Measurements from ENCODE around the gene CHORDC1.
"Not testable (repeated sequence)": the region's sequence is repeated elsewhere in the genome, so short reads cannot be mapped to it uniquely, and the experiment has no call there.

Gene CHORDC1

DNA sequence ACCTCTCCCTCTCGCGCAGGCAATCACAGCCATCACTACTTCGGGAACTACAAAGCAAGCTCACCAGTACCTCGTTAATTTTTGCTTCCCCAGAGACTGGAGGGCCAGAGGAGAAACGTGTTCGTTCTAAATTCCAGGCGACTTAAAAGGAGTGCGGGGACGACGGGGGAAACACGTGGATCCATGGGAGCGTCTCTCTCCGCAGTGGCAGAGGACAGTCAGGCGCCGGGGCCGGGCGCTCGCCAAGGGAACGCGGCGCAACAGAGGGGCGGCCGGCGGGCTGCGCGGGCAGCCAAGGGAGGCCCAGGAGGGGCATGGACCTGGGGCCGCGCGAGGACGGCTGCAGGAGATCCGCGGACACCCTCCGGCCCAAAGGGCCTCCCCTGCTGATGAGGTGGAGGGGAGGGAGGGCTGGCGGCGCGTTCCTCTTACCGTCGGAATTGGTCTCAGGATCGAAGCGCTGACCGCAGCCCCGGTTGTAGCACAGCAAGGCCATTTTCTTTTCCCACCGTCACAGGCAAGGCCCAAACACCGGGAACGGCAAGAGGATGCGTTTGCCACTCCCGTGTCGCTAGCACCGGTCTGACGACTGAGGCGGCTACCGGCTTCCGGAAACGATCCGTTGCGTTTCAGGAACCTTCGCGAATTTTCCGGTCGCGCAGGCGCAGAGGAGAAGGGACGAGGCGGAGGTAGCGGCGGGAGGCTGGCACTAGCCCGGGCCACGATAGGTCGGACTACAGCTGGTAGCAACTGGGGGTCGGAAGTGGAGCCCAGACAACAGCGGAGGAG lies at the start of gene CHORDC1:
TSS of gene CHORDC1 (minus strand) at position 591 of the 789 bp plus-strand sequence. CDS start at position 496, 95 bp downstream.
- peak; percentile 53 to 63 for DNase-seq (ENCODE audit: low read depth in 2 of 2)

DNA sequence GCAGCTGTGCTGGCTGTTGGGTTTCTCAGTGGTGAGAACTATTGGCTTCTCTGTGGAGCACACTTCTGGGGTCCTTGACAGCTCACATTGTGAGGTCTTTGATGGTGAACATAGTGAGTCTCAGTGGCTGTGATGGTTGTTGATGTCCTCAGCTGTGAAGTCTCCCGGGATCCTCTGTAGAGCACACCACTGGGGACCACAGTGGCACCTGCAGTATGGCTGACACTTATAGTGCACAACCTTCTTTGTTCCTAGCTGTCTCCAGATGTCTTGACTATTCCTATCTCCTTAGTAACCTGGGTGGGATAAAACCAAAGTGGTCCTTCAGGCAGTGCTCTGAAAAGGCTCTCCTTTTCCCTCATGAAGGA lies 34.3 kb upstream of the CHORDC1 start:
- no peak for DNase-seq (ENCODE audit: low read depth in 2 of 2)

DNA sequence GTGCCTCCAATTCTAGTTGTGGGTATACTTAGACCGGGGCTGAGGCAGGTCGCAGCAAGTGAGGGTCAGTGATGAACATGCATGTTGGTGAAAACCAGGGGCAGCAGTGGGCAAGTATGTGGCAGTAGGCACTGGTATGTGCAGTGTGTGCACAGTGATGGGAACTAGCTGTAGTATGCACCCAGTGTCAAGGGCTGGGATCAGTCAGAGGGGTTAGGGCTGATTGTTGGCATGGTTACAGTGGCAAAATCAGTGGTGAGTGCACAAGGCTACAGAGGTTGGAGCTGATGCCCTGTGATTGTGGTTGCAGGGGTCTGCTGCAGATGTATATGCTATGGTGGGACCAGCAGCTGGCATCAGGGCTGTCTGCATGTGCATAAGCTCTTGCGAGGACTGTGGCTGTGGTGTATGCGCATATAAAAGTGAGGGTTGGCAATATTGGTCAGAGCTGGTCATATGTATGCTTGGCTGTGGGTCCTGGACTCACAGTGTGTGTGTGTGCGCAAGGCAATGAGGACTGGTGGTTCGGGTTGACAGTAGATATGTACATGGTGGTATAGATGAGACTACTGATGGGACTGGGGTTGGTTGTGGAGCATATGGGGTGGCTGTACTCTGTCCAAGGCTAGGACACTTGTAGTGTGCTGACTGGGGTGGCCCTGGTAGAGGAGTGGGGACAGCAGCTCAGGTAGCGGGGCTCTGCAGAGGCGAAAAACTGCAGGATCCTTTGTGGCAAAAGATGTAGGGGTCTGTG lies 33.7 kb upstream of the CHORDC1 start:
- DNase-seq (ENCODE audit: low read depth in 2 of 2), result no peak

DNA sequence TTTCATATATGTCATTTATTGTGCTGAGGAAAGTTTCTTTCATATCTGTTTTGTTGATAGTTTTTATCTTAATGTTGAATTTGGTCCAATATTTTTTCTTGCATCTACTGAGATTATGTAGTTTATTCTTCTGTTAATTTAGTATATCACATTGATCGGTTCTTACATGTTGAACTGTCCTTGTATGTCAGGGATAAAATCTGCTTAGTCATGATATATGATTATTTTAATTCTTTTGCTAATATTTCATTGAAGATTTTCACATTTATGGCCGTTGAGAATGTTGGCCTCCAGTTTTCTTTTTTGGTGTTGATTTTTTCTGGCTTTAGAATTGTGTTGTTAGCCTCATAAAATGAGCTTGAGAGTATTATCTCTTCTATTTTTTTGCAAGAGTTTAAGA lies 31.2 kb upstream of the CHORDC1 start:
- DNase-seq (ENCODE audit: low read depth in 2 of 2), result no peak

DNA sequence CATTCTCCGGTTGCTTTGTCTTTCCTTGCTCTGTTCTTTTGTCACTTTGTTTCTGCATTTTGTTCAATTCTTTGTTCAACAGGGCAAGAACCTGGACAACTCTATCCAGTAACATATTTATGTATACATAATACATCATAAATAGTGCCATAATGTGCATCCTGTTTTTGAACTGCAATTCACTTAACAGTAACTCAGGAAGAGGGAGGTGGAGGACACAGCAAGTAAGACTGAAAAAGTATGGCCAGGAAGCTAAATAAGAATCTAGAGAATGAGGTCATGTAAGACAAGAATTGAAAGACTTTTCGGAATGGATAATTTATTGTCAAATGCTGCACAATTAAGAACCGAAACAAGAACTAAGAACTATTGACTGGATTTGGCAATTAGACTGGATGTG lies 29.2 kb upstream of the CHORDC1 start:
- no peak for DNase-seq (ENCODE audit: low read depth in 2 of 2)

DNA sequence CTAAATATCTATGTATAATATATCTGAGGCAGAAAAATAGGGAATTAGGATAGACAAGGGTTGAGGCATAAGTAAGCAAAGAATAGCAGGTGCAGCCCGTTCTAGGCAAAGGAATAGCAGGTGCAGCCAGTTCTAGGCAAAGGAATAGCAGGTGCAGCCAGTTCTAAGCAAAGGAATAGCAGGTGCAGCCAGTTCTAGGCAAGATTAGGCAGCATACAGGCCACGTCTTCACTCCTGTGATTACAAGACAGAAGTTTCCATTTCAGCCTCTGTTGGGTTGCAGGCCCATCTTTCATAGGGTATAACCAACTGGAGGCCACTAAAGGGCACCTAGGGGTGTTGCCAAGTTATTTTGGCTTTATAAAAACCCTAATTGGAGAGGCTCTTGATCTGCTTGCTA lies 28.8 kb upstream of the CHORDC1 start:
- no peak for DNase-seq (ENCODE audit: low read depth in 2 of 2)

DNA sequence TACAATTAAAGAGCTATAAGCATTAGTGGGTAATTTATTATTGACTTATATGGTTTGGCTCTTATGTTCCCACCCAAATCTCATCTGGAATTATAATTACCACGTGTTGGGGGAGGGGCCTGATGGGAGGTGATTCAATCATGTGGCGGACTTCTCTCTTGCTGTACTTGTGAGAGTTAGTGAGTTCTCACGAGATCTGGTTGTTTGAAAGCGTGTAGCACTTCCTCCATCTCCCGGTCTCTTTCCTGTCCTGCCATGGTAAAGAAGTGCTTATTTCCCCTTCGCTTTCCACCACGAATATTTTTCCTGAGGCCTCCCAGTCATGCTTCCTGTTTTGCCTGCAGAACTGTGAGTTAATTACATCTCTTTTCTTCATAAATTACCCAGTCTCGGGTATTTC lies 28.1 kb upstream of the CHORDC1 start:
- no peak for DNase-seq (ENCODE audit: low read depth in 2 of 2)

DNA sequence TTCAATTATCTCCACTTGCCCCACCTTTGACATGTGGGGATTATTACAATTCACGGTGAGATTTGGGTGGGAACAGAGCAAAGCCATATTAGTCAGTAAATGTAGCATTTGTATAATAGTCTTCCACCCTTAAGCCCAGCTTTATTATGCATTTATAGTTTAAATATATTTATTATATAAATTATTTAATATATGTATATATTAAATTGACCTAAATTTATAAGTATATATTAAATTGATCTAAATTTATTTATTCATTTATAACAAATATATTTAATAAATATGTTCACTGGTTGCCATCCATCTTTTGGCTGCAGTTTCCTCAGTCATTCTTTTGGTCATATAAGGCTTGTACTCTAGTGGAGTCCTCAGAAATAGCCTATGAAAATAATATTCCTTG lies 23.6 kb upstream of the CHORDC1 start:
- DNase-seq (ENCODE audit: low read depth in 2 of 2), result no peak

DNA sequence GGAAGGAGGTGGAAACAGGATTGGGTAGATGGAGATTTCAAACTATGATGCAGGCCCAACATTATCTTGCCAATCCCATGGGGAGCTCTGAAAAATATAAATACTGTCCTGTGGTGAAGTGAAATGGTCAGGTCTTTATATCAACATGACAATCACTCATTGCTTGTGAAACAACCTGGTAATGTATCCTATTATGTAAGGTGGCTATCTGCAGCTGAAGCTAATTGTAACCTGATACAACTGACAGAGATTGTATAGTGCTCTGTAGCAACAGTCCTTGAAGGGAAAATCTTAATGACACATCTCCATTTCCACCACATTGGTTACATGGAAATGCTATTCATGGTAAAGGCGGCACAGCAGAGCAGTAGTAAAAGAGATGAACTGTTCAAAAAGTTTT lies 20.7 kb upstream of the CHORDC1 start:
- no peak for DNase-seq (ENCODE audit: low read depth in 2 of 2)

DNA sequence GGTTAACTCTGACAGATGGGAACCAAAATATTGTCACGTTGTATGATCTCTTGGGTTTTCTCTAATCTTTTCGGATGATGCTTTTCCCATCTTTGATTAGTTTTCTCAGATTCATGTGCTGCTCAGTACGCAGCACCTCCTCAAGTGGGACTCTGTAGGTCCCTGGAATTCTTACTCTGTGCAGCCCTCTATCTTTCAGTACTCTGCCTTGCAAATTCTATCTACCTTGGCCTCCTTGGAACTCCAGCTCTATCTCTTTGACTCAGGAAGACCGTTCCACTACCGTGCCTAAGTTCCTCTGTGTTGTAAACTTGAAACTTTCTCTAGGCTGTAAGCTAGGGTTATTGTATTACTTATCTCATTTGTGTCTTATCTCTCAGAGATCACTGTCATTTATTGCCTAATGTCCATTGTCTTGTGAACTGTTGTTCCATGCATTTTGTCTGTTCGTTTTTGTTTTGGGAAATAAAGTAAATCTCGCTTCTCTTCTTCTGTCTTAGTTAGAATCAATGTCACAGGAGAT lies 20.1 kb upstream of the CHORDC1 start:
- DNase-seq (ENCODE audit: low read depth in 2 of 2), result no peak

DNA sequence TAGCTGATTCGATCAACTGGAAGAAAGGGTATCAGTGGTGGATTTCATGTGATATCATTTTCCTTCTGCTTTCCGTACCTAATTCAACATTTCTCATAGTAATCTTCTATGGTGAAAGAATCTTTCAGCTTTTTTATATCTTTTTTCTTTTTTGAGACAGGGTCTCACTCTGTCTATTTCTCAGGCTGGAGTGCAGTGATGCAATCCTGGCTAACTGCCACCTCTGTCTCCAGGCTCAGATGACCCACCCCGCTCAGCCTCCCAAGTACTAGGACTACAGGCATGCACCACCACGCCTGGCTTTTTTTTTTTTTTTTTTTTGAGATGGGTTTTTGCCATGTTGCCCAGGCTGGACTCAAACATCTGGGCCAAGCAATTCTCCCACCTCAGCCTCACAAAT lies 18.6 kb upstream of the CHORDC1 start:
- no peak for DNase-seq (ENCODE audit: low read depth in 2 of 2)

DNA sequence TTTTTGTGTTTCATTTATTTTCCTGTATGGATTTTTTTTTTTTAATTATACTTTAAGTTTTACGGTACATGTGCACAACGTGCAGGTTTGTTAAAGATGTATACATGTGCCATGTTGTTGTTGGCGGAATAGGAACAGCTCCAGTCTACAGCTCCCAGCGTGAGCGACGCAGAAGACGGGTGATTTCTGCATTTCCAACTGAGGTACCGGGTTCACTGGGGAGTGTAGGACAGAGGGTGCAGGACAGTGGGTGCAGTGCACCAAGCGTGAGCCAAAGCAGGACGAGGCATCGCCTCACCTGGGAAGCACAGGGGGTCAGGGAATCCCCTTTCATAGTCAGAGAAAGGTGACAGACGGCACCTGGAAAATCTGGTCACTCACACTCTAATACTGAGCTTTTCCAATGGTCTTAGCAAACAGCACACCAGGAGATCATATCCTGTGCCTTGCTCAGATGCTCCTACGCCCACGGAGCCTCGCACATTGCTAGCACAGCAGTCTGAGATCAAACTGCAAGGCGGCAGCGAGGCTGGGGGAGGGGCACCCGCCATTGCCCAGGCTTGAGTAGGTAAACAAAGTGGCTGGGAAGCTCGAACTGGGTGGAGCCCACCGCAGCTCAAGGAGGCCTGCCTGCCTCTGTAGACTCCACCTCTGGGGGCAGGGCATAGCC lies 17.3 kb upstream of the CHORDC1 start:
- DNase-seq (ENCODE audit: low read depth in 2 of 2), result not testable (repeated sequence)

DNA sequence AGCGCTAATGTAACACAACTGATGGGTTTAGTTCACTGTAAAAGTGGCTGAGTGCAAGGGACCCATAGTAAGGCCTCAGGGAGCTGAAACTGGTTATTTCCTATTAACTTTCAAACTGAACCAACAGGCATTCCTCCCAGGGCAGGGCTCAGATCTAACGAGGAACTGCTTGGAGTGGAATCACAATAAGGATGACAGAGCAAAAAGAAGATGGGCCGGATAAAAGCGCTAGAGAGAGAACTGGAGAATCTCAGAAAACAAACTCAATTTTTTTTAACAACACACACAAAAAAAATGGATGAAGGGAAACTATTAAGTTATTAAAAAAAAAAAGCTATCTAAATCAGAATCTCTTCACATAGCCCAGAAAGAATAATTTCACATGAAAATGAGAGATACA lies 14.2 kb upstream of the CHORDC1 start:
- DNase-seq (ENCODE audit: low read depth in 2 of 2), result no peak

DNA sequence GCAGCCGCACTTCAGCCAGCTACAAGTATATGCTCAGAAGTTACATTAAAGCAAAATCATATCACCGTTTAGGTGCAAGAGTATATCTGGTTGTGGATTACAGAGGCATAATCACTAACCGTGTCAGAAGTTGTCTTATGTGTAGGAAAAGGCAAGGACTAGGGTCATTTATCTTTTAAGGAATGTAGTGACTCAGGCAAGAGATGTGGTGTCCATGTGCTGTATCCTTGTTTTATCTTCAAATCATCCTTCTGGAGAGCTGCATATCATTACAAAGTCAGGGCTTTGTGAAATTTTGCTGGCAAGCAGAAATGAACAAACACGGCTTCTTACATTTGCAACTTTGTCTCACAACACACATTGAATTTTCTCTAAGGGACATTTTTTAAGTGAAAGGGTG lies 12.7 kb upstream of the CHORDC1 start:
- no peak for DNase-seq (ENCODE audit: low read depth in 2 of 2)

DNA sequence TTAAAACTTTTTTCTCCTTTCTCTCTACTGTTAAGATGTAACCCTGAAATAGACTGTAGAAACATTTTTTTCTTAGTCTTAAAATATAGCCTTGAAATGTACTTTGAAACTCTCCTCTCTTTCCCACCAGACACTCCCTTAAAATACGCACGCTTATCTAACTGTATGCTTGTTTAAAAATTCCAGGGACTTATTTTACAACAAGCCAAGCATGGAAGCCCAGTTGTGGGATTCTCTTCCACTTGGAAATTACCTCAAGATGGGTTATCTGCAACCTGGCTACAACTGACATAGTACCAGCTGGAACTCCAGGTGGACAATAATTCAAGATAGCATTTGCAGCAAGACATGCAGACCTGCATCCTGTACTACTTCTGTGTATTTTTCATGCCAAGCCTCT lies 12.1 kb upstream of the CHORDC1 start:
- no peak for DNase-seq (ENCODE audit: low read depth in 2 of 2)

DNA sequence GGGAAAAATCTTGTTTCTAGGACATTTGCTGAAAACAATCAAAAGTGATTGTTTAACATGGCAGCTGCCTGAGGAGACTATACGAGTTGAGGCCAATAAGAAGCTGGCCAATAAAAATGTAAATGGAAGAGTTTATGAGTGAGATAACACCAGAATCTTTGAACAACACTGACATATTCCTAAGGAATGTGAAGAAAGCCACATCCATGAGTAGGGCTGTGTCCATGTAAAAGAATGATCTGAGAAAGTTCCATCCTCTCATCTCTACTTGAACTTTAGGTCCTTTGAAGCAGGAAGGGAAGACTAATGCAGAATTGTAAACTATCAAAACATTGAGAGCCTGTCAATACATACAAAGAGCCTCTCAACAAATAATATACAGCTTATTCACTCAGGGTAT lies 6.9 kb upstream of the CHORDC1 start:
- DNase-seq (ENCODE audit: low read depth in 2 of 2), result no peak

DNA sequence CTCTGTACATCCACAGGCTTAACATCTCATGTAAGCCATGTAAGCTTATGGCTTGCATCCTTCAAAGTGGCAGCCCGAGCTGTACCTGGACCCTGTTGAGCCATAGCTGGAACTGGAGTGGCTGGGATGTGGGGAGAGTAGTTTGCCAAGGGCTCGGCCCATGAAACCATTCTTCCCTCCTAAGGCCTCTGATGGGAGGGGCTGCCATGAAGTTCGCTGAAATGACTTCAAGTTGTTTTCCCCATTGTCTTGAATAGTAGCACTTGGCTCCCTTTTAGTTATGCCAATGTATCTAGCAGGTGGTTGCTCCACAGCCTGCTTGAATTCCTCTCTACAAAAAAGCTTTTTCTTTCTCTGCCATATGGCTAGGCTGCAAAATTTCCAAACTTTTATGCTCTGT lies 5.2 kb upstream of the CHORDC1 start:
- no peak for DNase-seq (ENCODE audit: low read depth in 2 of 2)

DNA sequence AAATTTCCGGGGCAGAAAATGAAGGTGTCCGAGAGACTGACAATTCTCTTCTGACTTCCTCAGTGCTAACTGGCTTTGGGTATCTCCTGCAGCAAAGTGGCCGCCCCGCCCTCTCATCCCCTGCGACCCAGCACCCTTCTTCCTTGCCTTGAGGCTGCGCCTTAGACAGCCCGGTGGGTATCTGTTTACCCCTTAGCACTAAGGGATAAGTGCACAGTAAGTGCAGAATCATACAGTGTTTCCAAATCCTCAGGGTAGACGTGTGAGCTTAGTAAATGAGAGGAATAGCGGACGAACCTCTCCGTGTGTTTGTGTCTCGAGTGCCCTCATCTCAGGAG lies 368 bp upstream of the CHORDC1 start:
- no peak for DNase-seq (ENCODE audit: low read depth in 2 of 2)

DNA sequence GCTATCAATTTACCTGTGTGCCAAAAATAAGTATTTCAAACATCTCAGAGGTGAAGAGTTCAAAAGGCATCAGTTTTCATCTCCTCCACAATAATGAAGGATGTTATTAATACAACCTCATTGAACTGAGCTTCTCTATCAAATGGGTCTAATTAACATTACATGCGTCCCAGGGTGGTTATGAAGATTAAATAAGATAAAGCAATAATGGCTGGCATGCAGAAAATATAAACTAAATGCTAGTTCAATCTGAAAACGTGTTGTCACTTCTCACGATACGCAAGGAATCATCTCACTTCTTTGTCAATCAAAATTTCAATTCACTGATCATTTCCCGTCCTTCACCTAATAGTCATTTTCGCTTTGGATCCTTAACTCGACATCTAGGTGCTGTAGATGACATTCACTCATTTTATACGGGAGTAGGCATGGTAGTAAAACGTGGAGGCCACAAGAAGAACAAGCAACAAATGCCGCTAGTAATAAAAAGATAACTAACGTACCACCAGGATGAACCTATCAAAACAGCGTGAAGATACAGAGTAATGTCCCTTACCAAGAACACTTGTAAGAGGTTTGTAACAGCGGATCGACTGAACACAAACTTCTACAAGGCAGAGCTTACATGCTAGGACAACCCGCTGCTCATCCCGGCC lies 918 bp downstream of the CHORDC1 start:
- DNase-seq (ENCODE audit: low read depth in 2 of 2), result no peak

DNA sequence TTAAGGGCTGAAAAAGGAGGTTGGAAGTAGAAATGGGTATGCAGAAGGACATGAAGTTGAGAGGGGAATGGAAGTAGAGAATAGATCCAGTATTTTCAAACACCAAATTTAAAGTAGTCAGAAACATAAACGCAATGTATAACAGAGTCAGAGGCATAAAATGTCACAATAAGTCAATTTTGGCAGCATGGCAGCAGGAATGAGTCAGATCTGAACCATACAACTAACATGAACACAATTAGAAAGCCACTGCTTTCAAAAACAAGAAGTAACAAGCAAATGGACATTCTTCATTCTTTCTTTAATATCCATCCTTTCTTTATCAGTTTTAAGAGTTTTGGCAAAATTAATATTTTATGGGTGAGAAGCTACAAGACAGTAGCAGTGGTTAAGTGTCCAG lies 2.5 kb downstream of the CHORDC1 start:
- no peak for DNase-seq (ENCODE audit: low read depth in 2 of 2)

DNA sequence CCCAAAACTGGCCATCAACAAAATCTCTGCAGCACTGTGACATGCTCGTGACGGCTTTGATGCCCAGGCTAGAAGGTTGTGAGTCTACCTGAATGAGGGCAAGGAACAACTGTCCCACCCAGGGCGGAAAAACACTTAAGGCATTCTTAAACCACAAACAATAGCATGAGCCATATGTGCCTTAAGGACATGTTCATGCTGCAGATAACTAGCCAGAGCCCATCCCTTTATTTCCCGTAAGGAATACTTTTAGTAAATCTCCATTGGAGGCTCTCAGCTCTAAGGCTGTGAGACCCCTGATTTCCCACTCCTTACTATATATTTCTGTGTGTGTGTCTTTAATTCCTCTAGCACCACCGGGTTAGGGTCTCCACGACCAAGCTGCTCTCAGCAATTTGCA lies 3.4 kb downstream of the CHORDC1 start:
- DNase-seq (ENCODE audit: low read depth in 2 of 2), result no peak

DNA sequence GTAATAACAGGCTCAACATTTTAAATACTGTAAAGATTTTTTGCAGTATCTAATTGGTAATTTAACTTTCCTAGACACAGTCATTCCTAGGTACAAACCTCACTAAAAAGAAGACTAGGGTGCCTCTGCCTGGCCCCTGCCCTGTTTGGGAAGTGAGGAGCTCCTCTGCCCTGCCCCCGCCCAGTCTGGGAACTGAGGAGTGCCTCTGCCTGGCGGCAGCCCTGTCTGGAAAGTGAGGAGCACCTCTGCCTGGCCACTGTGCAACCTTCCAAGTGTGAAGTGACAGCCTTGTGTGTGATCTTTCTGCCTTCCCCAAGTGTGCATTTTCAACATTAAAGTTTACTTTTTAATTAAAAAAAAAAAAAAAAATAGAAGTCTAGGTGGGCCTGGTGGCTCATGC lies 4.2 kb downstream of the CHORDC1 start:
- DNase-seq (ENCODE audit: low read depth in 2 of 2), result no peak

Data from fibroblast of skin of left quadriceps (primary cell).